Mesangial cell (primary cell): Measurements from ENCODE around the gene ZNF43. TPM values are rescaled to one million over a fixed set of nuclear protein-coding genes. Genes with fewer than 3 reads are reported as not detected.

Experiments used
- total RNA-seq: library from RNA; depleted of rRNA; stranded (reverse); fragments of >200 nt; gene quantifications from 2 replicates; pipeline ENCODE4 v1.2.3, GENCODE V29; 2015

Gene ZNF43
- 3.7 and 11.6 TPM in 2 replicates for total RNA-seq

GRCh38 chr19:21835810-21836444 lies at the start of gene ZNF43:
TSS of gene ZNF43 (minus strand) at chr19:21836182. CDS start at chr19:21836038, 144 bp downstream.

GRCh38 chr19:21767065-21767800 lies 68.7 kb downstream of the ZNF43 start, which contains the start of gene ZNF100:
TSS of gene ZNF100 (minus strand) at chr19:21767579. CDS start at chr19:21767429, 150 bp downstream.

Other genes with a start within 250 kb of the ZNF43 start
- 1.5 and 4.2 TPM in 2 replicates for gene ZNF100, start 68.6 kb downstream of the ZNF43 start, total RNA-seq
- under 0.01 and 0.13 TPM in 2 replicates for gene ZNF208, start 174.8 kb upstream of the ZNF43 start, total RNA-seq
- under 0.01 and 0.81 TPM in 2 replicates for gene ZNF257, start 216.3 kb upstream of the ZNF43 start, total RNA-seq